GM23248 (cell line): ENCODE data around the gene WDR4. TPM values are rescaled to one million over a fixed set of nuclear protein-coding genes. Genes with fewer than 3 reads are reported as not detected.
"Not testable (repeated sequence)": the region's sequence is repeated elsewhere in the genome, so short reads cannot be mapped to it uniquely, and the experiment has no call there.

ENCODE experiments used
- DNase-seq: peaks from one replicate; pipeline ENCODE4 v3.0.0-alpha.2; 2015
- H2AFZ ChIP-seq: fragments of 200-600 bp; sonication (generic); 2 replicates; pipeline ENCODE4 v1.6.1; 2016; ENCODE audit warnings: antibody characterized with exemption
- H3F3A ChIP-seq: fragments of 200-600 bp; sonication (generic); 2 replicates; pipeline ENCODE4 v1.6.1; 2016; ENCODE audit warnings: mild to moderate bottlenecking, antibody characterized with exemption, mixed run types; ENCODE audit not compliant: insufficient read depth
- H3K27ac ChIP-seq: fragments of 200-600 bp; sonication (generic); 2 replicates; pipeline ENCODE4 v1.5.1; 2016; ENCODE audit warnings: mild to moderate bottlenecking
- H3K27me3 ChIP-seq: fragments of 200-600 bp; sonication (generic); replicated peaks from 2 replicates; pipeline ENCODE4 v1.6.1; 2016; ENCODE audit warnings: mild to moderate bottlenecking; ENCODE audit not compliant: insufficient read depth
- H3K36me3 ChIP-seq: fragments of 200-600 bp; sonication (generic); 2 replicates; pipeline ENCODE4 v1.6.1; 2016; ENCODE audit warnings: low read depth, mild to moderate bottlenecking
- H3K4me1 ChIP-seq: fragments of 200-600 bp; sonication (generic); 2 replicates; pipeline ENCODE4 v1.6.1; 2016; ENCODE audit warnings: mild to moderate bottlenecking; ENCODE audit not compliant: insufficient read depth
- H3K4me2 ChIP-seq: fragments of 200-600 bp; sonication (generic); one replicate; pipeline ENCODE4 v1.6.1; 2016; ENCODE audit warnings: mild to moderate bottlenecking; ENCODE audit not compliant: unreplicated experiment
- H3K4me3 ChIP-seq: fragments of 200-600 bp; sonication (generic); 2 replicates; pipeline ENCODE4 v1.5.1; 2016; ENCODE audit warnings: mild to moderate bottlenecking
- H3K79me2 ChIP-seq: fragments of 200-600 bp; sonication (generic); 2 replicates; pipeline ENCODE4 v1.6.1; 2016; ENCODE audit warnings: mild to moderate bottlenecking; ENCODE audit not compliant: insufficient read depth
- H3K9ac ChIP-seq: fragments of 200-600 bp; sonication (generic); 2 replicates; pipeline ENCODE4 v1.6.1; 2016; ENCODE audit warnings: mild to moderate bottlenecking
- H3K9me2 ChIP-seq: fragments of 200-600 bp; sonication (generic); 2 replicates; pipeline ENCODE4 v1.6.1; 2016; ENCODE audit warnings: mixed run types, mild to moderate bottlenecking, moderate library complexity; ENCODE audit not compliant: insufficient read depth
- H3K9me3 ChIP-seq: fragments of 200-600 bp; sonication (generic); one replicate; pipeline ENCODE4 v1.6.1; 2017; ENCODE audit warnings: low read depth
- H4K20me1 ChIP-seq: fragments of 200-600 bp; sonication (generic); 2 replicates; pipeline ENCODE4 v1.6.0; 2016; ENCODE audit not compliant: insufficient read depth
- EZH2 ChIP-seq: fragments of 200-600 bp; sonication (generic); IDR thresholded peaks from 2 replicates; pipeline ENCODE4 v1.6.1; 2018; ENCODE audit warnings: antibody characterized with exemption, mild to moderate bottlenecking; ENCODE audit not compliant: insufficient read depth, poor library complexity, severe bottlenecking
- EZH2phosphoT487 ChIP-seq: fragments of 200-600 bp; sonication (generic); IDR thresholded peaks from 2 replicates; pipeline ENCODE4 v1.6.1; 2018; ENCODE audit warnings: antibody characterized with exemption, moderate library complexity, mild to moderate bottlenecking, low read depth; ENCODE audit not compliant: insufficient read depth
- WGBS, 2 experiments: methylation state at CpG; one replicate each; pipeline ENCODE4 v1.1.6; 2015 to 2017; ENCODE audit warnings: low lambda C conversion rate in 2 of 2, low coverage in 1 of 2; ENCODE audit errors: missing lambda C conversion rate in 2 of 2; 5-methylcytosine and 5-hydroxymethylcytosine counted together
- in situ Hi-C: fragments of 300-500 bp; cut with MboI; formaldehyde crosslinking; loops from 2 replicates; pipeline ENCODE4 v1.15.0; 2020
- polyA plus RNA-seq: library from polyadenylated mRNA; unstranded; fragments of >200 nt; fragmentation: Nextera tagmentation; extraction: Ambion mirVana; gene quantifications from 2 replicates; pipeline ENCODE4 v1.2.1, GENCODE V29; 2016
- total RNA-seq: library from RNA; depleted of rRNA; stranded (reverse); fragments of >200 nt; shearing (Covaris generic); gene quantifications from 2 replicates; pipeline ENCODE4 v1.2.3, GENCODE V29; 2014; rRNA removed

The WDR4 gene
- total and polyA plus RNA-seq, 2 experiments from 2014 or later = 11.9 to 13.5 TPM

GRCh38 chr21:42806509-42807140 lies 72.7 kb downstream of the WDR4 start:
- Histone ChIP-seq H3K27me3 (peaks cover 53% of the 10 kb centered on the region), H3K9ac (no peak overlapping the region), H3F3A (no peaks in the 10 kb centered on the region), H3K4me1 (no peaks in the 10 kb centered on the region), H3K36me3 (no peaks in the 10 kb centered on the region), H4K20me1 (no peaks in the 10 kb centered on the region), H3K4me3 (no peak overlapping the region), H3K27ac (no peak overlapping the region), H3K4me2 (no peak overlapping the region), H3K9me3 (no peaks in the 10 kb centered on the region), H3K9me2 (no peaks in the 10 kb centered on the region), H3K79me2 (no peaks in the 10 kb centered on the region), H2AFZ (no peak overlapping the region)
- WGBS, 2 experiments = 44 to 52% methylated on average over 14 of the region's 14 CpGs
- in situ Hi-C loops = loop anchor here (25.0 kb wide), 1 partner anchor 644 kb away; no protein-coding TSS in a partner anchor
- TF ChIP-seq EZH2phosphoT487 = no peak
- no peak for TF ChIP-seq EZH2
- no peak for DNase-seq

GRCh38 chr21:42801616-42802015 lies 77.7 kb downstream of the WDR4 start:
- not testable (repeated sequence) for H3F3A ChIP-seq, H3K9me3 ChIP-seq, H3K4me3 ChIP-seq, H3K79me2 ChIP-seq, H3K27ac ChIP-seq, H3K36me3 ChIP-seq, H3K4me1 ChIP-seq, H3K9me2 ChIP-seq, DNase-seq, H2AFZ ChIP-seq, H4K20me1 ChIP-seq, H3K4me2 ChIP-seq, H3K9ac ChIP-seq
- H3K27me3 ChIP-seq = peaks cover 35% of the 10 kb centered on the region
- 70% methylated on average over 6 of the region's 6 CpGs for WGBS, 2 experiments
- in situ Hi-C loops = loop anchor here (25.0 kb wide), 1 partner anchor 639 kb away; no protein-coding TSS in a partner anchor

GRCh38 chr21:42799948-42800347 lies 79.4 kb downstream of the WDR4 start:
- H2AFZ ChIP-seq = no peak overlapping the region
- no peak overlapping the region for H3K4me2 ChIP-seq
- no peaks in the 10 kb centered on the region for H3F3A ChIP-seq
- TF ChIP-seq EZH2phosphoT487 = no peak
- no peak for TF ChIP-seq EZH2
- H3K4me1 ChIP-seq = no peaks in the 10 kb centered on the region
- H3K27ac ChIP-seq = no peak overlapping the region
- WGBS, 2 experiments = 84 to 85% methylated on average over 5 of the region's 5 CpGs
- no peak for DNase-seq
- H3K4me3 ChIP-seq = no peak overlapping the region
- H3K9me2 ChIP-seq = no peaks in the 10 kb centered on the region
- H3K27me3 ChIP-seq = peaks cover 22% of the 10 kb centered on the region
- in situ Hi-C loops = loop anchor here (25.0 kb wide), 1 partner anchor 638 kb away; no protein-coding TSS in a partner anchor
- H3K9me3 ChIP-seq = no peaks in the 10 kb centered on the region
- no peak overlapping the region for H3K9ac ChIP-seq
- H4K20me1 ChIP-seq = no peaks in the 10 kb centered on the region
- no peaks in the 10 kb centered on the region for H3K36me3 ChIP-seq
- H3K79me2 ChIP-seq = no peaks in the 10 kb centered on the region

- no peaks in the 10 kb centered on the region for H3K79me2 ChIP-seq
- in situ Hi-C loops = no loop called here
- TF ChIP-seq EZH2phosphoT487 (no peak), EZH2 (no peak)
- no peaks in the 10 kb centered on the region for H3K9me2 ChIP-seq
- H2AFZ ChIP-seq = no peak overlapping the region
- H3K4me1 ChIP-seq = no peaks in the 10 kb centered on the region
- no peak overlapping the region for H3K27ac ChIP-seq
- H3F3A ChIP-seq = no peaks in the 10 kb centered on the region
- peaks cover 24% of the 10 kb centered on the region for H3K27me3 ChIP-seq
- no peak for DNase-seq
- no peaks in the 10 kb centered on the region for H3K9me3 ChIP-seq
- WGBS, 2 experiments = 49 to 50% methylated on average over 9 of the region's 9 CpGs
- no peak overlapping the region for H3K4me3 ChIP-seq
- no peak overlapping the region for H3K9ac ChIP-seq
- no peak overlapping the region for H3K4me2 ChIP-seq
- no peaks in the 10 kb centered on the region for H3K36me3 ChIP-seq
- H4K20me1 ChIP-seq = no peaks in the 10 kb centered on the region
Measured at GRCh38 chr21:42799516-42799915, 79.8 kb downstream of the WDR4 start.

Other genes with a start within 250 kb of the WDR4 start
- not detected in 2 replicates for gene PDE9A, start 225.9 kb downstream of the WDR4 start, total RNA-seq
- not detected in 2 replicates for gene PDE9A, start 225.9 kb downstream of the WDR4 start, polyA plus RNA-seq
- gene NDUFV3, start 13.8 kb upstream of the WDR4 start, total RNA-seq = 44.9 and 56.8 TPM in 2 replicates
- 46.8 and 49.2 TPM in 2 replicates for gene NDUFV3, start 13.8 kb upstream of the WDR4 start, polyA plus RNA-seq
- not detected in 2 replicates for gene ERVH48-1, start 46.1 kb upstream of the WDR4 start, total RNA-seq
- gene ERVH48-1, start 46.1 kb upstream of the WDR4 start, polyA plus RNA-seq = not detected in 2 replicates
- gene PKNOX1, start 95.0 kb upstream of the WDR4 start, total RNA-seq = 9.9 and 11.1 TPM in 2 replicates
- gene PKNOX1, start 95.0 kb upstream of the WDR4 start, polyA plus RNA-seq = 25.9 and 28.2 TPM in 2 replicates
- gene CBS, start 196.3 kb upstream of the WDR4 start, total RNA-seq = 77.5 and 109 TPM in 2 replicates
- gene CBS, start 196.3 kb upstream of the WDR4 start, polyA plus RNA-seq = 117 and 118 TPM in 2 replicates
- 12.3 and 19.0 TPM in 2 replicates for gene U2AF1, start 228.0 kb upstream of the WDR4 start, total RNA-seq
- gene U2AF1, start 228.0 kb upstream of the WDR4 start, polyA plus RNA-seq = 90.3 and 90.5 TPM in 2 replicates